Left lobe of liver (tissue), 2 donors: Measurements from ENCODE around the gene CPNE2. TPM values are rescaled to one million over a fixed set of nuclear protein-coding genes. Genes with fewer than 3 reads are reported as not detected.
"Not testable (repeated sequence)": the region's sequence is repeated elsewhere in the genome, so short reads cannot be mapped to it uniquely, and the experiment has no call there.

Experiments
- ATAC-seq: fragments of 200-7000 bp; cut with Tn5 transposase; one replicate; pipeline ENCODE4 v1.9.1; 2020; ENCODE audit warnings: mild to moderate bottlenecking, moderate library complexity
- DNase-seq: peaks from one replicate; pipeline ENCODE4 v3.0.0-alpha.2; 2020; ENCODE audit warnings: low spot score
- total RNA-seq: library from RNA; stranded (reverse); gene quantifications from one replicate; pipeline ENCODE4 v1.2.1, GENCODE V29; 2021
- donor health status: DM: no; HTN: no; CAD: no; lungs with moderate emphysema.
- donor health status: DM: no; HTN: yes; CAD: no.

The CPNE2 gene
- 7.3 TPM for total RNA-seq

DNA sequence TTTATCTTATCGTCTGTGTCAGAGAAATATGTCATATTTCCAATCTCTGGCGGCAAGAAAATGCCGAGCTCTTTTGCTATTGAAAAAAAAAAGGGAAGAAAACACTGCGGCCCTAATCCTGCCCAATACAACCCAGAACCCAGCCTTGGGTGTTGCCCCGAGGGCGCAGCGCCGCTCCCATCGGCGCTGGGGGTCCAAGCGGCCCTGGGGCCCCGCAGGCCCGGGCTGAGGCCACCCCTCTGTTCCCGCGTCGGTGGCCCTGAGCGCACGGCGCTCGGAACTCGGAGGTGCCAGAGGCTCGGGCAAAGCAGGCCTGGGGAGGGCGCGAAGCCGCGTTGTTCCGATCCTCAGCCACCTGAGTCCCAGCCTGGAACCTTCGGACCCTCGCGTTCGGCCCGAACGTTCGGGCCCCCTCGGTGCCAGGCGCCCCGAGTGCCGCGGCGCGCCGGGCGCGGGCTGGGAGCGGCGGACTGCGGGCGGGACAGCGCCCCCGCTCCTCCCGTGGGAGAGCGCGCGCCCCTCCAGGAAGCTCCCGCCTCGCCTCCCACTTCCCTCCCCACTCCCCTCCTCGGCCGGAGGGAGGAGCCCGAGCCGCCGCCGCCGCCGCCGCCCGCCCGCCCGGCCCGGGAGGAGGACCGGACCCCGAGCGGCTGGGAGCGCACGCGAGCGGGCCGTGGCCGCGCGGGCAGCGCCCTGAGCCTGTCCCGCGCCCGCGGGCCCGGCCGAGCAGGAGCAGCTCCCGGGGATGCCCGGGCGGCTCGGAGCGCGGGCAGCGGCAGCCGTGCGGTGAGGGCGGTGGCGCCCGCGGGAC, at the start of gene CPNE2:
Gene CPNE2, plus strand, starts transcription at position 609 of the 811 bp plus-strand sequence. CDS start 18,160 bp downstream, outside the sequence.
- DNase-seq (peak; percentile 62), ATAC-seq (peak; percentile 87)

DNA sequence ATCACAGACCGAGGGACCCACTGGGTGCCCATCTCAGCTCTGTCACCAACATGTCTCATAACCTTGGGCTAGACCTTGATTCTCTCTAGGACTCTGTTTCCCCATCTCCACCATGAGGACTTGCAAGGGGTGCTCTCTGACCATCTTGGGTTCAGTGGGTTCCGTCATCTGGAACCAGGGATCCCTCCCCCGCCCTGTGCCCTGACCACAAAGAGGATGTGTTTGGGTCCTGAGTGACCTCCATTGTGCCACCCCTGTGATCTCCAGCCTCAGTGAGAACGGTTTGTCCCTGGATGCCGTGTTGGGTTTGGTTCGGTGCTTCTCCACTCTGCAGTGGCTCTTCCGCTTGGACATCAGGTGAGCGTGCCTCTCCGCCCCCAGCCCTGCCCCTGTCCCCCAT, 49.1 kb upstream of the CPNE2 start:
- no peak for ATAC-seq
- DNase-seq: no peak

DNA sequence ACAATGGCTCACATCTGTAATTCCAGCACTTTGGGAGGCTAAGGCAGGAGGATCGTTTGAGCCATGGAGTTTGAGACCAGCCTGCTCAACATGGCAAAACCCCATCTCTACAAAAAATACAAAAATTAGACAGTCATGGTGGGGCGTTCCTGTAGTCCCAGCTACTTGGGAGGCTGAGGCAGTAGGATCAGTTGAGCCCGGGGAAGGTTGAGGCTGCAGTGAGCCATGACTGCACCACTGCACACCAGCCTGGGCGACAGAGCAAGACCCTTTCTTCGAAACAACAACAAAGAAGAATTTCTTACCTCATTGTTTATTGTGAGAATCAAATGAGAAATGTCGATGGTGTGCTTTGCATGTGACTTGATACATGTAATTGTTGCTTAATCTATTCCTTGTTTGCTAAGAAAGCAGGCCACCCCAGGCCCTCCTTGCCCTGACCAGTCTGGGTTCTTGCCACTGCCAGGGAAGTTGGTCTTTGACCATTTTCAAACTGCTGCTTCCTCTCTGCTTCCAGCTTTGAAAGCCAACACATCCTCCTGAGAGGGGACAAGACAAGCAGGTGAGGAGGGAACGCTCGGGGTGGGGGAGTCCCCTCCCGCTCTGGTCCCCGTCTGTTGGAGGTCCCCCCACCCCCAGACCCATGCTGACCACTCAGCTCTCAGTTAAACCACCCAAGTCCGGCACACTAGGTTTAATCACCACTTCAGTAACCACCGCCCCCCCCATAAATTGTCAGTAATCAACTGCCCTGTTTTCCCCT, 47.3 kb upstream of the CPNE2 start:
- ATAC-seq (no peak), DNase-seq (no peak)

DNA sequence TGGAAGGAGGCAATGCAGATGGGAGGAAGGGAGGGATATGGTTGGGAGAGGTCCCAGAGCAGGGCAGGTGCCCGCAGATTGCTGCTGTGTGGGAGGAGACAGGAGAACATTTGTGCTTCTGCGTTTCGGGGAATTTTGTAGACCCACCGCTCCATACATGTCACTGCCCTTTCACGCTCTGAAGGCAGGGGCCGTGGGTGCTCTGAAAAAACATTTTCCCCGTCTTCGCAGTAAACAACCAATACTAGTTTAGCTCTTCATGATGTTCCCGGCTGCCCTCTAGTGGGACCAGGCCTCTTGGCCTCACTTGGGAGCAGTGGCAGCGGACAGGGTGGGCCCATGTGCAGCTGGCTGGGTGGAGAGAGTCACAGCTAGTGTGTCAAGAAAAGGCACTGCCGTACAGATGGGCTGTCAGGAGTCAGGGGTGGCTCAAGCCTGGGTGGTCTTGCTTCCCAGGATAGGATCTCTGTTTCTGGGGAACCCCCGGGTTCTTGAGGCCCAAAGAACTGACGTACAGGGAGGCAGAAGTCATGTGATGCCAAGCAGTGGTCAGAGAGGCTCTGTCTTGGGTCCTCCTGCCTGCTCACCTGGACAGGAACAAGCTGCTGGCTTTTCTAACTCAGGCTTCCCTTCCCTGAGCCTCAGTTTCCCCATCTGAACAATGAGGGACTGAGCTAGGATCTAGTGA, 46.5 kb upstream of the CPNE2 start:
- ATAC-seq (peak; percentile 62), DNase-seq (no peak)

DNA sequence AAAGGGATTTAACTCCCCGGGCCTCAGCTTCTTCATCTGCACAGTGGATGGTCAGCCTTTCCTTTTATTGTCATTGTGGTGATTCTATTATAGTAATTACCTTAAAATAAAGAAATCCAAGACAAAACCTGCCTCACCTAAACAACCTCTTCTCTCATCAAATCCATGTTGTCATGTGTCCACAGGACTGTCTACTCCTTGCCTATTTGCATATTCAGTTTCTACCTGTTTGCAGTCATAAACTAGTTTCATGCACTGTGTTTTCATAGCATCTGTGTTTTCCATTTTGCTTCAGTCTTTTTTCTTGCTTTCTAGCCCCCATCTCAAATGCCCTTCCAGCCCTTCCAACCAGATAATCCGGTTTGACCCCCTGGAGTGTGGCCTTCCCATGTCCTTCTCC, 44.3 kb upstream of the CPNE2 start:
- DNase-seq: no peak
- ATAC-seq: no peak

DNA sequence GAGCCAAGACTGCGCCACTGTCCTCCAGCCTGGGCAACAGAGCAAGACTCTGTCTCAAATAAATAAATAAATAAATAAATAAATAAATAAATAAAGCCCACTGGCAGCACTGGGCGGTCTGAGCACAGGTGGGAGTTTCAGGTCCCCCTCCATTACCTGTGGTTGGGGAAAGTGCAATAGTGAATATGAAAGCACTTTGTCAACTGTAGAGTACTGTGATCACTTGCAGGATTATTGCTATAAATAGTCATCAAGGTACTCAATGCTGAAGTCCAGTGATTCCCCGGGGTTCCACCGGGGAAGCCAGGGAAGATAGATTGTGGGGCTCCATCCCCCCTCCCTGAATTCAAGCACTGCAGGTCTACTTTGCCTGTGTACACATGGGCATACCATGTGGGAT, 42.7 kb upstream of the CPNE2 start:
- DNase-seq: no peak
- no peak for ATAC-seq

DNA sequence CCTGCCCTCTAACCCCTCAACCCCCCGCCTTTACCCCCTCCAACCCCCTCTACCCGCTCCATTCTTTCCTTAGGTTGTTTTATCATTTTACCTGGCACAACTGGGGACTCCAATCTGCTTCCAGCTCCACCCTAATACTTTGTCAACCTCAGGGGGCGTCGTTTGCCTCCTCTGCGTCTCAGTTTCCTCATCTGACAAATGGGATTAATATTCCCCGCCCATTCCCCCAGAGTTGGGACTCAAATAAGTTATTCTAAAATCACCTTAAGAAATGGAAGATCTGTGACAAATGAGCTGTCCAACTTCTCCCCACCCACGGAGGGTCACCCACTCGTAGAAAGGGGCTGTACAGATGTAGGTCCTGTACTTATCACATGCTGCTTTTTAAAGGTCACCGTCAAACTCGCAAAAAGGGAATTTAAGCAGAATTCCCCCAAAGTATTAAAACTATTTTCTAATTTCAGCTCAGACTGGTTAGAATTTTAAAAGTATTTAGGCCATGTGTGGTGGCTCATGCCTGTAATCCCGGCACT, 40.6 kb upstream of the CPNE2 start:
- ATAC-seq: no peak
- DNase-seq: no peak

DNA sequence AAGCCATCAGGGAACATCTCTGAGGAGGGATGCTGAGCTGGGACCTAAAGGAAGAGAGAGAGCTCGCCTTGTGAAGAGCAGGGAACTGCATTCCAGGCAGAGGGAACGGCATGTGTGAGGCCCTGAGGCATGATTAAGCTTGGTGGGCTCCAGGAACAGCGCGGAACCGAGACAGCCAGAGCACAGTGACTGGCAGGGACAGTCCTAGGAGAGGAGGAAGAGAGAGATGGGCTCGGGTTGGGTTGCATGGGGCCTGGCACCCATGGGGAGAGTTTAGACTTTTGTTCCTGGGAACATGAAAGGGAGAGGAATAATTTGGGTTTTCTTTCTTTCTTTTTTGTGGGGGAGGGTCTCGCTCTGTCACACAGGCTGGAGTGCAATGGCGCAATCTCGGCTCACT, 39.2 kb upstream of the CPNE2 start:
- DNase-seq (no peak), ATAC-seq (no peak)

DNA sequence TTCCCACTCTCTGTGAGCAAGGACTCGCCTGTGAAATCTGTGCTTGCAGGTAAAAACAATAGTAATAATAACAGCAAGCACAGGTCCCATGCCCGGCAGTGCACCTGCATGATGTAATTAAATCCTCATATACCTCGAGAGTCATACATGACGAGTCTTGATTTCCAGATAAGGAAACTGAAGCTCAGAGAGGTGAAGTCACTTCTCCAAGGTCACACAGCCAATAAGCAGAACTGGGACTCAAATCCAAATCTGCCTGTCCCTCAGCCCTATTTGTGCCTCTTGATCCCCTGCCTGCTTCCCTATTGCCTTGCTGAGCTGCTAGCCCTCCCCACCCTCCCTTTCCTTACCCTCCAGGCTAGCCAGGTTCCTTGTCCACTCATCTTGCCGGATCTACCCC, 38.0 kb upstream of the CPNE2 start:
- DNase-seq: no peak
- no peak for ATAC-seq

DNA sequence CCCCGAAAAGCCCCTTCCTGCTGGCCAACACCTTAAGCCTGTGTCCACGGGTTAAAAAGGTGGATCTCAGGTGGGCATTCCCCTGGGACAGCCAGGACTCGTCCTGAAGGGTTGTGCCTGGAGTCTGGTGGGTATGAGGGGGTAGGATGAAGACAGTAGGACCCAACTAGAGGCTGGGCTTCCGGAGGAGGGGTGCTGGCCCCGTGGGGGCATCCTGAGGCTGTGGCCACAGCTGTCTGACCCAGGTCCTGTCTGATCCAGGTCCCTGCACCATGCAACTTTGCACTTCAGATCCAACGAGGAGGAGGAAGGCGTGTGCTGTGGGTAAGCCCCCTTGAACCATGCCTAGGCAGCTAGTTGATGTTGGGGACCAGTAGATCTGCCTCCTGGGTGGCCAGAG, 37.6 kb upstream of the CPNE2 start:
- no peak for DNase-seq
- no peak for ATAC-seq

DNA sequence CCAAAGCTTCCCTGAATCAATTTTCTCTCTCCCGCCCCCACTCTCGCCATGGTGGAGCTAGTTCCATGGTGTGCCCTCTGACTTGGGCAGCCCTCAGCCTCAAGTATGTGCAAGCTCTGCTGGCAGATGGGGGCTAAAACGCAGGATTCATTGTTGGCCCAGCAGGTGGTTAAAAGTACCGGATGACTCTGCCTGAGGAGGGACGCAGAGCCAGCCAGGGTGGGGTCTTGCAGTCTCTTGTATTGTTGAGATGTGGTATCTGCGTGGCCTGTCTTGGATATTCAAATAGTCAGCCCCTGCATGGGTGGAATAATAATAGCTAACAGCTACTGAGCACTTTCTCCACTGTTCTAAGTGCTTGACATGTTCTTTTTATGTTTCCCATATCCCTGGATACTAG, 36.7 kb upstream of the CPNE2 start:
- ATAC-seq (no peak), DNase-seq (no peak)

DNA sequence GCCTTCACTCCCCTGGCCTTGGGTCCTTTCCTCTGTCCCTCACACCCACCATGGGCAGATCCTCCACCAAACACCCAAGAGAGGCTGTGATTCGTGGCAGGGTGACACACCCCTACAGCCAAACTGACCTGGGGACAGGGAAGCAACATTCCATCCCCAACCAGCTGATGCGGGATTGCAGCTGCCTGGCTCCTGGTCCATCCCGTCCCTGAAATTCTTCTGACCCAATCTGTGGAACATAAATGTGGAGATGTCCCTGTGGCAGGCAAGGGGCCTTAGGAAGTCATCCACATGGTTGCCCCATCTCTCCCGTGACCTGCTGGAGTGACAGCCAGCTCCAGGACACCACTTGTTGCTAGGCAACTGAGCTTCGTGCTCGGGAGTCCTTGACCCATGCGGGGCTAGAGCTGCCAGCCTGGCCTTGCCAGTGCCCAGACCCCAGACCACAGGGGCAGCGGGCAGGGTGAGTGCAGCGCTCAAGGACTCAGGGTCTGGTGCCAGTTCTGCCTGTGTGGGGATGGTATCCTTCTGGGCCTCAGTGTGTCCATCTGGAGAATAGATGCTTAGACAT, 34.0 kb upstream of the CPNE2 start:
- no peak for ATAC-seq
- DNase-seq: no peak

DNA sequence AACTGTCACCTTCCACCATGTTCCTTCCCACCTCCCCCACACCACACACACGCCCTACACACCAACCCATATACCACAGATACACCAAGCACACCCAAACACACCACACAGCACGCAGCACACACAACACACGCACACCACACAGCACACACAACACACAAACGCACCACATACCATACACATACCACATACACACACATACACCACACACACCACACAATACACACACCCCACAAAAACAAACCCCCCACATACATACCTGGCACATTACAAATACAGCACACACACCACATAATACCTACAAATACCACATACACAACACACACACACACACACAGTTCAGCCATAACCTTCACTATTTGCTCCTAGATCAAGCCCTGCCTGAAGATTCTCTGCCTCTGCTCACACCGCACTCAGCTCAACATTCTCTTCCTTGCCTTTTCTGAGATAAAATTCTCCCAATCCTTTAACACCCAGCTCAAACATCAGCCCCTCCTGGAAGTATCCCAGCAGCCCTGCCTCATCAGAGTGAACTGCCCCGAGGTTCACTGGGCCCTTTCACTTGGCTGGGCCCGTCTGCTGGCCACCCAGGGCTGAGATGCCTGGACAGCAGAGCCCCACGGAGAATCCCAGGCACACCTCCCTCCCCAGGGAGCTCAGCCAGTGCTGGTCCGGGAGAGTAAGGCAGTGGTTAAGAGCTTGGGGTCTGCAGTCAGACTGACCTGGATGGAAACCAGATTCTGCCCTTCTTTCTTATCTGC, 31.9 kb upstream of the CPNE2 start:
- ATAC-seq (peak; percentile 20), DNase-seq (no peak)

DNA sequence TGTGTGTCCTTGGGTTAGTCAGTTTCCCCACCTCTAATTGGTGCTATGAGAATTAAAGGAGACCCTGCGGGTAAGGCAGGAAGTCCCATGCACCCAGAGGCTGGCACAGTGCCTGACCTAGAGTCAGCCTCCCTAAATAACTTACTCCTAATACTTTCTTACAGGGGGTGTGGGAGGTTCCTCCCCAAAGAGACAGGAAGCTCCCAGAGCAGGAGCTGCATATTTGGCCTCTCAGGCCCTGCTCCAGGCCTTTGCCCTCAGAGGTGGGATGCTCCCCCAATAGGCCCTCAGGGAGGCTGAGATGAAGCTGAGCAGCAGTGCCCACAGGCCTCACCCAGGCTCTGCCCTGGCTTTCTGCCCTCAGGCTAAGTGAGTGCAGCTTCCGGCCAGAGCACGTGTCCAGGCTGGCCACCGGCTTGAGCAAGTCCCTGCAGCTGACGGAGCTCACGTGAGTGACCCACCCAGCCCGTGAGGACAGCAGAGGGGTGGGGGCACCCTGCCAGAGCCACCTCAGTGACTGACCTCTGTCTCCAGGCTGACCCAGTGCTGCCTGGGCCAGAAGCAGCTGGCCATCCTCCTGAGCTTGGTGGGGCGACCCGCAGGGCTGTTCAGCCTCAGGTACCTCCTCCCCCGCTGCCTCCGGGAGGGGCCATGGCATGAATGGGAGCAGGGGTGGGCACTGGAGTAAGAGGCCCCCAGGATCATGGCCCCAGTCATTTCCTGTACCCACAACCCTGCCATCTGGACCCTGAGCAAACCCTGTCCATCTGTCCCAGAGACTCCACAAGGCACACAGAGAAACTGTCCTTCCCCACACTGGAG, 31.1 kb upstream of the CPNE2 start:
- DNase-seq: peak; percentile 96
- ATAC-seq: peak; percentile 94

DNA sequence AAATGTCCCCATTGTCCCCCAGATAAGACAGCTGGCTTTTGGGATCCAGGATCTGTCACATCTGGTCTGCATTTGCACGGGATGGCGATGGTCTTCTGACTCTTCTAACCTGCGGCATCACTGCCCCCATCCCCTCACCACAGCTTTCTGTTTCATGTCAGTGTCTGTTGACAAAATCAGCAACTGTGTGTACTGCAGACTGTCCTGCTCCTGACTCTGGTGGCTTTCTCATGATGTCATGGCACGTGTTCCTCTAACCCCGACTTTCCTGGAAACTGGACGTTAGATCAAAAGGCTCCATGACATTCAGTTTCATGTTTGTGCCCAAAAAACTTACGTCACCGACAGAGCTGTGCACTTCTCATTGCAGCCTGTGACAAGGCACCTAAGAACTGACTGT, 30.1 kb upstream of the CPNE2 start:
- ATAC-seq (no peak), DNase-seq (no peak)

DNA sequence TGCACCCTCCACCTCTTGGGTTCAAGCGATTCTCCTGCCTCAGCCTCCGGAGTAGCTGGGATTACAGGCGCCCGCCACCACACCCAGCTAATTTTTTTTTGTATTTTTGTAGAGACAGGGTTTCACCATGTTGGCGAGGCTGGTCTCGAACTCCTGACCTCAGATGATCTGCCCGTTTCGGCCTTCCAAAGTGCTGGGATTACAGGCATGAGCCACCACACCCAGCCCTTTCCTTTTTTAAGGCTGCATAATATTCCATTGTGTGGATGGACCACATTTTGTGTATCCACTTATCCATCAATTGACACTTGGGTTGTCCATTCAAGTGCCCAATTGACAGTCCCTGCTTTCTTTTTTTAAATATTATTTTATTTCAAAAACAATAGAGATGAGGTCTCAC, 29.2 kb upstream of the CPNE2 start:
- not testable (repeated sequence) for ATAC-seq, DNase-seq

DNA sequence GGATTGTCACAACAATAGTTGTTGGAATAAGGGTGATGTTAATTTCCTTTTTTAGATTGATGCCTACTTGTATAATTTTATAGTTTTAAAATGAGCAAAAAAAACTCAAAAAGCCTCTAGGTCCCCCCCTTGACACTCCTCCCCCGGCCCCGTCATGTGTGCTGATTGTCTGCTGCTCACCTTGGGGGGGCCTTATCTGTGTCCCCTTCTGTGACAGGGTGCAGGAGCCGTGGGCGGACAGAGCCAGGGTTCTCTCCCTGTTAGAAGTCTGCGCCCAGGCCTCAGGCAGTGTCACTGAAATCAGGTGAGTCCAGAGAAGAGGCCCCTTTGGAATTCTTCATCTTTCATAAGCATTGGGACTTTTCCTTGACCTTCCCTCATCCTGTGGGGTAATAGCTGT, 27.4 kb upstream of the CPNE2 start:
- DNase-seq (no peak), ATAC-seq (no peak)

DNA sequence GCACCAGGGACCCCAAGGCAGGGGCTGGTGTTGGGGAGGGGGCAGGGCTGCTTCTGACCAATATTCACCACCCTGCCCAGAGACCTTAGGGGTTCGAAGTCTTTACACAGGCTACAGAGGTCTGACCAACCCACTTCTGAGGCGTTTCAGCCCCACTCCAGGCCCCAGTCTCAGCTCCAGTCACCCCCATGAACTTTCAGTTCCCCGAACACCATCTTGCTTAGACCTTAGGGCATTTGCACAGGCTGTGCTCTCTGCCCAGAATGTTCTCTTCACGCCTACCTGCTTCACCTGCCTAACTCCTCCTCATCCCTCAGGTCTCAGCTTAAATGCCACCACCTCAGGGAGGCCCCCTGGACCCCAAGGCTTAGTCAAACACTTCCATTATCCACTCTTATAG, 25.8 kb upstream of the CPNE2 start:
- no peak for ATAC-seq

DNA sequence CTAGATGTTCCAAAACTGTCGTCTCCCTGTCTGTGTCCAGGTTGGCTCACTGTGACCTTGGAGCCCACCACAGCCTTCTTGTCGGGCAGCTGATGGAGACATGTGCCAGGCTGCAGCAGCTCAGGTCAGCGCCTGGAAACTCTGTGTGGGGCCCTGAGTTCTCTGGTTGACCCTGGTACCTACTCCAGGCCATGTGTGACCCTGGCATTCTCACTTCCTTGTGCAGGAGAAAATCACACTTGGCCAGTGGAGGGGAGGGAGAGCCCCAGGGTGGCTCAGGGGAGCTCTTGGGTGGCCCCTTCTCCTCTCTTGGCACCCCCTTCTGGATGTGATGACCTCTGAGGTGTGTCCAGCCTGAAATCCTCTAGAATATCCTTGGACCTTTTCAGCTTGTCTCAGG, 25.0 kb upstream of the CPNE2 start:
- DNase-seq: no peak

More for the DNA sequence above, 25.8 kb upstream of the CPNE2 start:
- DNase-seq: no peak

DNA sequence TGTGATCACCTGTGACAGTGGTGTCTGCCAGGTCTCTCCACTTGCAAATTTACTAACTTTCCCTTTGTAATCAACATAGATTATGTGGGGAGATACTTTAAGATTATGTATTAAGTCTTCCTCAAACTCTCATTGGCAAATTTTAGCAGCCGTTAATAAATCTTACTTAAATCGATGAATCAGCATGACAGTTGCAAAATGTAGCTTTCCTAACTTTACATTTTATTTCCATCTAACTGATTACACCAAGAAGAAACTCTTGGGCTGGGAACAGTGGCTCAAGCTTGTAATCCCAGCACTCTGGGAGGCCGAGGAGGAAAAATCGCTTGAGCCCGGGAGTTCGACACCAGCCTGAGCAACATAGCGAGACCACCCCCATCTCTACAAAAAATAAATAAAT, 23.3 kb upstream of the CPNE2 start:
- ATAC-seq (no peak), DNase-seq (no peak)

More for the DNA sequence above, 25.0 kb upstream of the CPNE2 start:
- no peak for ATAC-seq
